ENCODE data around the gene HTR1D.

Gene HTR1D

DNA sequence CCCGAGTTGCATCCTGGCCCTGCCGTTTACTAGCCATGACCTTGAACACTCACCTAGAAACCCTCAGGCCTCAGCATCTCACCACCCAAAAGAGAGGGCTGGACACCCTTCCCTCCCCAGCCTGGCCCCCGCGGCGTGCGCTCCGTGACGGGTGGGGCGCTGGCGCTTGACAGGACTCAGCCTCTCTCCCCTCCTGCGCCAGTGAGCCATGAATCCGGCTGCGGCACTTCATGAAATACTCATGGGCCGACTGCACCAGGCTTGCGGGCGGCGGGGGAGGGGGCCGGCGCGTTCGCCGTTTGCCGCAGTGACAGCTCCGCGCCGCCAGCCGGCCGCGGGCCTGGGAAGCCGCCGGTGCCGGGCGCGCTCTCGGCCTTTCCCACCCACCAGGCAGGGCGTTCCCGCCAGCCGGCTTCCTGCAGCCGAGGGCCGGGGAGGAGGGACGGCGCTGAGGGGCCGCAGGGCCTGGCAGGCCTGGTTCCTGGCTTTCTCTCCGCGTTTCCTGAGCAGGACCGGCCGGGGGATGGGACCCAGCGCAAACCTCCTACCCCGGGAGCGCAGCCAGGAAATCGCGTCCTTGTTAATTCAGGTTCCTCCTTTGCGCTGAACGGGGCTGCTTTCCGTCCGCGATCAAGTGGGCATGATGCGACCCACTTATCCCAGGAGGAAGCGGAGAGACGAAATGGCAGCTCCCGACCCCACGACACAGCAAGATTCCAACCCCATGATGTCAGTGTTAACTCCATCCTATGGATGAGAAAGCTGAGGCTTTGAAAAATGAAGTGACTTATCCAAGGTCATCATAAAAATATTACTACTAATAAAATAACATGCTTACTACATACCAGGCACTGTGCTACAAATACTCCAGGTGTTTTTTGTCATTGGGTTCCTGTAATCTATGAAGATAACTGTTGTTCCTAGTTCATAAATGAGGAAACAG is 39.6 kb downstream of the HTR1D start:
- H3K4me3 ChIP-seq (replicated peaks; ENCODE audit: insufficient read depth, low read length): peak overlapping the region; percentile 50
- no peak overlapping the region for H3K27ac ChIP-seq (replicated peaks)
- TF ChIP-seq CTCF (IDR thresholded peaks at IDR 0.05; ENCODE audit: insufficient read depth, low read length): no peak
- TF ChIP-seq POLR2AphosphoS5 (IDR thresholded peaks at IDR 0.05; ENCODE audit: low read depth): no peak
- no peak for TF ChIP-seq GABPA (IDR thresholded peaks at IDR 0.05; ENCODE audit: low read depth)
- no peak for TF ChIP-seq REST (IDR thresholded peaks at IDR 0.05; ENCODE audit: insufficient replicate concordance, low read depth)
- no peak for TF ChIP-seq SPI1 (IDR thresholded peaks at IDR 0.05; ENCODE audit: borderline replicate concordance, low read depth)
- DNase-seq (ENCODE audit: low read depth in 1 of 2, low spot score in 1 of 2): peak in 1 of 2 experiments; percentile 46
- peaks cover 2% of the 10 kb centered on the region for H3K27me3 ChIP-seq (ENCODE audit: insufficient read depth, poor library complexity, severe bottlenecking)

GRCh38 chr1:23177031-23177430 is 40.3 kb downstream of the HTR1D start:
- no peak for DNase-seq (ENCODE audit: low read depth in 1 of 2, low spot score in 1 of 2)
- H3K4me3 ChIP-seq (replicated peaks; ENCODE audit: insufficient read depth, low read length): peak overlapping the region; percentile 50
- H3K27ac ChIP-seq (replicated peaks): no peak overlapping the region
- TF ChIP-seq SPI1 (IDR thresholded peaks at IDR 0.05; ENCODE audit: borderline replicate concordance, low read depth): no peak
- no peak for TF ChIP-seq REST (IDR thresholded peaks at IDR 0.05; ENCODE audit: insufficient replicate concordance, low read depth)
- no peak for TF ChIP-seq POLR2AphosphoS5 (IDR thresholded peaks at IDR 0.05; ENCODE audit: low read depth)
- no peak for TF ChIP-seq GABPA (IDR thresholded peaks at IDR 0.05; ENCODE audit: low read depth)
- TF ChIP-seq CTCF (IDR thresholded peaks at IDR 0.05; ENCODE audit: insufficient read depth, low read length): no peak
- peaks cover 2% of the 10 kb centered on the region for H3K27me3 ChIP-seq (ENCODE audit: insufficient read depth, poor library complexity, severe bottlenecking)

- H3K27ac ChIP-seq (replicated peaks): no peak overlapping the region
- no peak for DNase-seq (ENCODE audit: low read depth in 1 of 2, low spot score in 1 of 2)
- no peak overlapping the region for H3K4me3 ChIP-seq (replicated peaks; ENCODE audit: insufficient read depth, low read length)
- H3K27me3 ChIP-seq (ENCODE audit: insufficient read depth, poor library complexity, severe bottlenecking): peaks cover 2% of the 10 kb centered on the region
- TF ChIP-seq REST (IDR thresholded peaks at IDR 0.05; ENCODE audit: insufficient replicate concordance, low read depth): no peak
- no peak for TF ChIP-seq POLR2AphosphoS5 (IDR thresholded peaks at IDR 0.05; ENCODE audit: low read depth)
- no peak for TF ChIP-seq SPI1 (IDR thresholded peaks at IDR 0.05; ENCODE audit: borderline replicate concordance, low read depth)
- TF ChIP-seq GABPA (IDR thresholded peaks at IDR 0.05; ENCODE audit: low read depth): no peak
- no peak for TF ChIP-seq CTCF (IDR thresholded peaks at IDR 0.05; ENCODE audit: insufficient read depth, low read length)
Observed at GRCh38 chr1:23174426-23175110, 42.7 kb downstream of the HTR1D start.
